Stimulated activated CD4-positive, alpha-beta T cell treated with anti-CD3 and anti-CD28 coated beads, Interleukin-1b, Interleukin-23, amount 100 ng/mL, for 24 hours (primary cell): ENCODE measurements around the gene UBXN4.
"Not testable (repeated sequence)": the region's sequence is repeated elsewhere in the genome, so short reads cannot be mapped to it uniquely, and the experiment has no call there.

Experiments
- DNase-seq, 4 experiments: peaks; one replicate each; pipeline ENCODE4 v3.0.0-alpha.2; 2020; ENCODE audit warnings: low read depth in 4 of 4, low spot score in 1 of 4

The UBXN4 gene

GRCh38 chr2:135741395-135742324 is at the start of gene UBXN4:
TSS of gene UBXN4 (plus strand) at chr2:135741855. CDS start at chr2:135741930, 75 bp downstream.
- DNase-seq = peak; percentile 72 to 95 (median 88)

- DNase-seq = no peak
Measured at GRCh38 chr2:135694711-135695110, 46.9 kb upstream of the UBXN4 start.

- DNase-seq = no peak
Measured at GRCh38 chr2:135698838-135699237, 42.8 kb upstream of the UBXN4 start.

GRCh38 chr2:135701442-135701841 is 40.2 kb upstream of the UBXN4 start:
- no peak for DNase-seq

GRCh38 chr2:135703300-135703699 is 38.4 kb upstream of the UBXN4 start:
- no peak for DNase-seq

GRCh38 chr2:135704075-135704474 is 37.6 kb upstream of the UBXN4 start:
- DNase-seq = not testable (repeated sequence)

GRCh38 chr2:135708159-135708558 is 33.5 kb upstream of the UBXN4 start:
- no peak for DNase-seq

- peak; percentile 30 to 52 (median 46) for DNase-seq
Measured at GRCh38 chr2:135709992-135710391, 31.7 kb upstream of the UBXN4 start.

GRCh38 chr2:135715086-135715485 is 26.6 kb upstream of the UBXN4 start:
- DNase-seq = not testable (repeated sequence)

- DNase-seq = no peak
Measured at GRCh38 chr2:135728064-135728743, 13.5 kb upstream of the UBXN4 start.

- DNase-seq = no peak
Measured at GRCh38 chr2:135732561-135732960, 9.1 kb upstream of the UBXN4 start.

GRCh38 chr2:135733045-135733444 is 8.6 kb upstream of the UBXN4 start:
- DNase-seq = no peak

GRCh38 chr2:135736546-135736945 is 5.1 kb upstream of the UBXN4 start:
- no peak for DNase-seq

GRCh38 chr2:135740206-135740605 is 1.4 kb upstream of the UBXN4 start:
- DNase-seq = no peak

GRCh38 chr2:135741043-135741394 is 636 bp upstream of the UBXN4 start:
- DNase-seq = no peak

GRCh38 chr2:135742325-135742757 is 686 bp downstream of the UBXN4 start:
- peak in 2 of 4 experiments; percentile 9 to 12 for DNase-seq

GRCh38 chr2:135743860-135744259 is 2.2 kb downstream of the UBXN4 start:
- no peak for DNase-seq

GRCh38 chr2:135744760-135745314 is 3.2 kb downstream of the UBXN4 start:
- DNase-seq = no peak

- no peak for DNase-seq
Measured at GRCh38 chr2:135745545-135745944, 3.9 kb downstream of the UBXN4 start.

- no peak for DNase-seq
Measured at GRCh38 chr2:135755573-135755972, 13.9 kb downstream of the UBXN4 start.

- DNase-seq = no peak
Measured at GRCh38 chr2:135756692-135757091, 15.0 kb downstream of the UBXN4 start.

GRCh38 chr2:135762022-135762421 is 20.4 kb downstream of the UBXN4 start:
- no peak for DNase-seq
